NT2/D1 (cell line): Measurements from ENCODE around the gene BRD1.

Experiments
- DNase-seq: peaks from one replicate; pipeline ENCODE4 v3.0.0-alpha.2; 2011; ENCODE audit warnings: low read depth, low spot score
- H3K27me3 ChIP-seq: 2 replicates; pipeline ENCODE4 v1.6.0; 2011; ENCODE audit warnings: mild to moderate bottlenecking; ENCODE audit not compliant: insufficient read length, insufficient read depth
- H3K36me3 ChIP-seq: 2 replicates; pipeline ENCODE4 v1.6.1; 2011; ENCODE audit warnings: mild to moderate bottlenecking, low read length, mixed read lengths; ENCODE audit not compliant: insufficient read depth, insufficient read length
- H3K4me1 ChIP-seq: 2 replicates; pipeline ENCODE4 v1.5.1; 2011; ENCODE audit not compliant: insufficient read depth, insufficient read length
- H3K4me3 ChIP-seq: 2 replicates; pipeline ENCODE4 v1.5.1; 2011; ENCODE audit warnings: low read depth; ENCODE audit not compliant: insufficient read length
- H3K9ac ChIP-seq: 2 replicates; pipeline ENCODE4 v1.6.0; 2011; ENCODE audit warnings: low read depth; ENCODE audit not compliant: insufficient read length
- H3K9me3 ChIP-seq: 2 replicates; pipeline ENCODE4 v1.5.1; 2011; ENCODE audit warnings: mild to moderate bottlenecking, low read length; ENCODE audit not compliant: insufficient read depth
- SUZ12 ChIP-seq: IDR thresholded peaks from 2 replicates; pipeline ENCODE4 v1.6.1; 2011; ENCODE audit not compliant: insufficient read length, insufficient read depth; ENCODE audit errors: extremely low read depth
- YY1 ChIP-seq: IDR thresholded peaks from 2 replicates; pipeline ENCODE4 v1.6.1; 2011; ENCODE audit not compliant: insufficient read length, insufficient read depth
- ZNF274 ChIP-seq: IDR thresholded peaks from 2 replicates; pipeline ENCODE4 v1.6.1; 2011; ENCODE audit warnings: mild to moderate bottlenecking, low read depth, low read length

Gene BRD1

DNA sequence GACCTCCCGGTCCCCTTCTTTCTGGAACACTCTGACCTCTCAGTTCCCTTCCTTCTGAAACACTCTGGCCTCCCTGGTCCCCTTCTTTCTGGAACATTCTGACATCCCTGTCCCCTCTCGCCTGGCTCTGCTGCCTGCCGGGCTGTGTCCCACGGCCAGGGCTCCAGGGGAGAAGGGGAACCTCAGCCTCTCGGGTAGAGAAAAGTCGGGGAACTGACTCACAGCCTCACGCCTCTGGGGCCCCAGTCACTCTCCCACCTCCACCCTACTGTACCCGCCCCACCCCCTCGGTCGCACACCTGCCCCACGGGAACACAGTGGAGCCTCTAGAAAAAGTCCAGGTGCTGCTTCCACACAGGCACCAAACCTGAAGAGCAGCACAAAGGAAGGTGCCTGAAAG is 93.3 kb downstream of the BRD1 start:
- Histone ChIP-seq H3K36me3 (no peaks in the 10 kb centered on the region), H3K9me3 (peaks cover 5% of the 10 kb centered on the region; the same call in 1 of the 2 replicates), H3K27me3 (peaks cover 24% of the 10 kb centered on the region), H3K4me3 (no peak overlapping the region), H3K4me1 (no peaks in the 10 kb centered on the region), H3K9ac (no peak overlapping the region)
- DNase-seq: no peak
- no peak for TF ChIP-seq SUZ12
- TF ChIP-seq ZNF274: no peak
- no peak for TF ChIP-seq YY1

GRCh38 chr22:49733631-49734030 is 94.0 kb downstream of the BRD1 start:
- no peak for DNase-seq
- TF ChIP-seq YY1 (no peak), SUZ12 (no peak), ZNF274 (no peak)
- Histone ChIP-seq H3K9me3 (no peaks in the 10 kb centered on the region), H3K4me1 (no peaks in the 10 kb centered on the region), H3K4me3 (no peak overlapping the region), H3K9ac (no peak overlapping the region), H3K27me3 (peaks cover 26% of the 10 kb centered on the region), H3K36me3 (no peaks in the 10 kb centered on the region)

GRCh38 chr22:49730656-49731055 is 97.0 kb downstream of the BRD1 start:
- H3K9me3 ChIP-seq: no peaks in the 10 kb centered on the region
- H3K36me3 ChIP-seq: no peaks in the 10 kb centered on the region
- H3K27me3 ChIP-seq: peaks cover 33% of the 10 kb centered on the region
- no peaks in the 10 kb centered on the region for H3K4me1 ChIP-seq
- H3K9ac ChIP-seq: no peak overlapping the region
- H3K4me3 ChIP-seq: no peak overlapping the region
- TF ChIP-seq ZNF274 (no peak), SUZ12 (no peak), YY1 (no peak)
- no peak for DNase-seq

GRCh38 chr22:49728570-49729271 is 99.0 kb downstream of the BRD1 start:
- Histone ChIP-seq H3K27me3 (peaks cover 49% of the 10 kb centered on the region), H3K4me3 (no peak overlapping the region), H3K9me3 (no peaks in the 10 kb centered on the region)

GRCh38 chr22:49727881-49728569 is 99.6 kb downstream of the BRD1 start:
- no peaks in the 10 kb centered on the region for H3K9me3 ChIP-seq
- H3K27me3 ChIP-seq: peaks cover 56% of the 10 kb centered on the region
- DNase-seq: no peak

More at GRCh38 chr22:49728570-49729271, 99.0 kb downstream of the BRD1 start:
- Histone ChIP-seq H3K4me1 (no peaks in the 10 kb centered on the region), H3K36me3 (no peaks in the 10 kb centered on the region), H3K9ac (no peak overlapping the region)
- no peak for DNase-seq
- TF ChIP-seq SUZ12 (no peak), YY1 (no peak), ZNF274 (no peak)

GRCh38 chr22:49727191-49727880 is 100.3 kb downstream of the BRD1 start:
- Histone ChIP-seq H3K4me1 (no peaks in the 10 kb centered on the region), H3K36me3 (no peaks in the 10 kb centered on the region), H3K27me3 (peaks cover 63% of the 10 kb centered on the region), H3K9me3 (no peaks in the 10 kb centered on the region), H3K9ac (no peak overlapping the region), H3K4me3 (no peak overlapping the region)
- TF ChIP-seq SUZ12 (no peak), ZNF274 (no peak), YY1 (no peak)
- DNase-seq: no peak

More at GRCh38 chr22:49727881-49728569, 99.6 kb downstream of the BRD1 start:
- no peaks in the 10 kb centered on the region for H3K4me1 ChIP-seq
- TF ChIP-seq ZNF274: no peak
- TF ChIP-seq YY1: no peak
- TF ChIP-seq SUZ12: no peak
- no peaks in the 10 kb centered on the region for H3K36me3 ChIP-seq
- no peak overlapping the region for H3K4me3 ChIP-seq
- H3K9ac ChIP-seq: no peak overlapping the region

- H3K9ac ChIP-seq: no peak overlapping the region
- DNase-seq: no peak
- H3K36me3 ChIP-seq: no peaks in the 10 kb centered on the region
- H3K27me3 ChIP-seq: peaks cover 64% of the 10 kb centered on the region
- no peaks in the 10 kb centered on the region for H3K9me3 ChIP-seq
- H3K4me3 ChIP-seq: no peak overlapping the region
- TF ChIP-seq SUZ12 (no peak), YY1 (no peak), ZNF274 (no peak)
- no peaks in the 10 kb centered on the region for H3K4me1 ChIP-seq
Measured at GRCh38 chr22:49726701-49727101, 101.0 kb downstream of the BRD1 start.
